Measurements from ENCODE around the gene SIRPB2. TPM values are rescaled to one million over a fixed set of nuclear protein-coding genes. Genes with fewer than 3 reads are reported as not detected.
A peak's percentile ranks its signal among the peaks of the same experiment; 100 is the strongest.

SIRPB2 gene
- 1 to 10 TPM in 6 of 7 donors, under 1 TPM in 1; 0.88 to 3.8 (median 1.7) TPM for total RNA-seq
- polyA plus RNA-seq = 1 to 10 TPM in 1 of 2 donors, under 1 TPM in 1; 0.98 to 1.4 TPM
- long read RNA-seq, donor 1 = 0 reads
- long read RNA-seq, donor 2 = 0 reads
- long read RNA-seq, donor 3, partial matches to known transcripts = 0 of 1 reads
- long read RNA-seq, donor 3, other reads (novel, unspliced or antisense) = 0 of 1 reads

DNA sequence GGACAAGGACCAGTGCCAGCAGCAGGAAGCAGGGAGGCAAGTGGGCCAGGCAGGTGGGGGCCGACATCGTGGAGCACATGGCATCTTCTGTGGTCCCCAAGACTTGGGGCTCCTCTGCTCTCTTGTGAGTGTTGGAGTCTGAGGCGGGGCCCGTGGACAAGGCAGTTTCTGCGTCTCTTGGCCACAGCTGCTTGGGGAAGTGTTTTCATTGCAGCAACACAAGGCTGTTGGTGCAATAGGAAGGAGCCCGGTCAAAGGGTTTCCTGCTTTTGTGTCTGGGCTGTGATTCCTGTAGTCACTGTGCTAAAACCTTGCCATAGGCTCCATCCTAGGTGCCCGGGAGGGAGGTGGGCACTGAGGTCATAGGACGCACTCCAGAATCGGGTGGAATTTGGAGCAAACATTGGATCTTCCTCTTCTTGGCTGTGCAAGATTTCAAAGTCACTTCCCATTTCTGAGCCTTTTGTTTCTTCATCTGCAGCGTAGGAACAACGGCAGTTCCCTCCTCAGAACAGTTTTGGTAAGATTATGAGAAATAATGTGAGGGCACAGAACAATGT, at the start of gene SIRPB2:
Gene SIRPB2 (minus strand): TSS at position 140 of the 560 bp plus-strand sequence. CDS start 61 bp downstream, at position 79.
- no peaks in the 10 kb centered on the region for H3K9me3 ChIP-seq
- H3K4me1 ChIP-seq (ENCODE audit: insufficient read depth) = no peaks in the 10 kb centered on the region
- TF ChIP-seq, protein P1, sequence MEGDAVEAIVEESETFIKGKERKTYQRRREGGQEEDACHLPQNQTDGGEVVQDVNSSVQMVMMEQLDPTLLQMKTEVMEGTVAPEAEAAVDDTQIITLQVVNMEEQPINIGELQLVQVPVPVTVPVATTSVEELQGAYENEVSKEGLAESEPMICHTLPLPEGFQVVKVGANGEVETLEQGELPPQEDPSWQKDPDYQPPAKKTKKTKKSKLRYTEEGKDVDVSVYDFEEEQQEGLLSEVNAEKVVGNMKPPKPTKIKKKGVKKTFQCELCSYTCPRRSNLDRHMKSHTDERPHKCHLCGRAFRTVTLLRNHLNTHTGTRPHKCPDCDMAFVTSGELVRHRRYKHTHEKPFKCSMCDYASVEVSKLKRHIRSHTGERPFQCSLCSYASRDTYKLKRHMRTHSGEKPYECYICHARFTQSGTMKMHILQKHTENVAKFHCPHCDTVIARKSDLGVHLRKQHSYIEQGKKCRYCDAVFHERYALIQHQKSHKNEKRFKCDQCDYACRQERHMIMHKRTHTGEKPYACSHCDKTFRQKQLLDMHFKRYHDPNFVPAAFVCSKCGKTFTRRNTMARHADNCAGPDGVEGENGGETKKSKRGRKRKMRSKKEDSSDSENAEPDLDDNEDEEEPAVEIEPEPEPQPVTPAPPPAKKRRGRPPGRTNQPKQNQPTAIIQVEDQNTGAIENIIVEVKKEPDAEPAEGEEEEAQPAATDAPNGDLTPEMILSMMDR (IDR thresholded peaks at IDR 0.05) = no peak
- TF ChIP-seq POLR2A (IDR thresholded peaks at IDR 0.05) (no peak), EP300 (IDR thresholded peaks at IDR 0.05) (no peak)
- H3K27me3 ChIP-seq = no peaks in the 10 kb centered on the region
- WGBS, 3 donors = 64 to 74% (median 71%) methylated on average over 11 of the region's 11 CpGs
- no peaks in the 10 kb centered on the region for H3K36me3 ChIP-seq
- H3K4me3 ChIP-seq = no peak within 1 kb of the TSS
- DNase-seq = peak in 1 of 5 donors; percentile 31
- H3K27ac ChIP-seq = no peak within 1 kb of the TSS
- intact Hi-C loops (cut with DNase I) = no loop called here

DNA sequence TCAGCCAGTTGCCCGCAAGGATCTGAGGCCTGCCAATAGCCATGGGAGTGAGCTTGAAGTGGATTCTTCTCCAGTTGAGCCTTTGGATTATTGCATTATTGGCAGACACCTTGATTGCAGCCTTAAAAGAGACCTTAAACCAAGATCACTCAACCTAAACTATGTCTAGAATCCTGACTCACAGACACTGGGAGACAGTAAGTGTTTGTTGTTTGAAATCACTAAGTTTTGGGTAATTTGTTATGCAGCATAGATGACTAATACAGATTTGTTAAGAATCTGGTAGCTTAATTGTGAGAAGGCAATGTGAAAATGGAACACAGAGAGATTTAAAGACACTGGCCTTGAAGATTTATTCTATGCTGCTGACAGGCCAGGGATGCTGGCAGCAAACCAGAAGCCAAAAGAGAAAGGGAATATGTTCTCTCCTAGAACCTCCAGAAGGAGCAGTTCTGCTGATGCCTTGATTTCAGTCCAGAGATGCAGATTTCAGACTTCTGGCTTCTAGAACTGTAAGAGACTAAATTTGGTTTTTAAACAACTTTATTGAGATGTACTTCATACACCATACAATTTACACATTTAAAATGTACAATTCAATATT, 48.7 kb upstream of the SIRPB2 start:
- intact Hi-C loops (cut with DNase I) = no loop called here
- Histone ChIP-seq H3K4me1 (ENCODE audit: insufficient read depth) (no peaks in the 10 kb centered on the region), H3K27me3 (no peaks in the 10 kb centered on the region), H3K36me3 (no peaks in the 10 kb centered on the region), H3K9me3 (no peaks in the 10 kb centered on the region), H3K4me3 (no peak overlapping the region), H3K27ac (no peak overlapping the region)
- no peak for DNase-seq
- 85 to 94% (median 92%) methylated on average over 1 of the region's 1 CpG for WGBS, 3 donors
- TF ChIP-seq, protein P1 (IDR thresholded peaks at IDR 0.05) = no peak
- TF ChIP-seq EP300 (IDR thresholded peaks at IDR 0.05) (no peak), POLR2A (IDR thresholded peaks at IDR 0.05) (no peak)

DNA sequence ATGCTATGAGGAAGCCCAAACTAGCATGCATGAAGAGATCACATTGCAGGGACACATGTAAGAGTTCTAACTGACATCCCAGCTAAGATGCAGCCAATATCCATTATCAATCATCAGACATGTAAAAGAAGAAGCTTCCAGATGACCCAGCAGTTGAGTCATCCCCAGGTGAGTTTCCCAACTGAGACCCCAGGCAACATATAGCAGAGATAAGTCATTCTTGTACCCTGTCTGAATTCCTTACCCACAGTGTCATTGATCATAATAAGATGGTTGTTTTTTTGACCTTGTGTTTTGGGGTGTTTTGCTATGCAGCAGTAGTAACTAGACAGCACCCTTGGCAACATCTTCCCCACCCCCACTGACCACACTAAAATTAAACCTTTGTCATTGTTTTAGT, 47.4 kb upstream of the SIRPB2 start:
- Histone ChIP-seq H3K4me3 (no peak overlapping the region), H3K36me3 (no peaks in the 10 kb centered on the region), H3K27me3 (no peaks in the 10 kb centered on the region), H3K27ac (no peak overlapping the region), H3K4me1 (ENCODE audit: insufficient read depth) (no peaks in the 10 kb centered on the region), H3K9me3 (no peaks in the 10 kb centered on the region)
- no peak for DNase-seq
- intact Hi-C loops (cut with DNase I) = no loop called here
- TF ChIP-seq EP300 (IDR thresholded peaks at IDR 0.05) = no peak

DNA sequence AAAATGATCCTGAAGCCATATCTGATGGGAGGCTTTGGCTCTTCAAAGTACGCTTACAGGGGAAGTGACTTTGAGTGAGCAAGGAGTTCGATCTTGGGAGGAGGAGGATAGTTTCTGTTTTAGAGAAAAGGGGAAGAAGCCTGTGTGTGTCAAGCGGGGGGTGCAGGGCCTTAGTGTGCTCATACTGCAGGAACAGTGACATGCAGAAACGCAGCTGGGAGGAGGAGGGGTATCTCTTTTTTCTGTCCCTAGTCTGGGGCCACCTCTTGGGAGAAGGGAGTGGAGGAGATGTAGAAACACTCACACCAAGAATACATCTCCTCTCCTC, 46.5 kb upstream of the SIRPB2 start:
- intact Hi-C loops (cut with DNase I) = no loop called here
- WGBS, 3 donors = 57 to 65% (median 60%) methylated on average over 4 of the region's 4 CpGs
- no peak overlapping the region for H3K4me3 ChIP-seq
- no peak for TF ChIP-seq EP300 (IDR thresholded peaks at IDR 0.05)
- no peaks in the 10 kb centered on the region for H3K9me3 ChIP-seq
- no peaks in the 10 kb centered on the region for H3K4me1 ChIP-seq (ENCODE audit: insufficient read depth)
- no peaks in the 10 kb centered on the region for H3K27me3 ChIP-seq
- no peaks in the 10 kb centered on the region for H3K36me3 ChIP-seq
- DNase-seq = no peak
- H3K27ac ChIP-seq = no peak overlapping the region

DNA sequence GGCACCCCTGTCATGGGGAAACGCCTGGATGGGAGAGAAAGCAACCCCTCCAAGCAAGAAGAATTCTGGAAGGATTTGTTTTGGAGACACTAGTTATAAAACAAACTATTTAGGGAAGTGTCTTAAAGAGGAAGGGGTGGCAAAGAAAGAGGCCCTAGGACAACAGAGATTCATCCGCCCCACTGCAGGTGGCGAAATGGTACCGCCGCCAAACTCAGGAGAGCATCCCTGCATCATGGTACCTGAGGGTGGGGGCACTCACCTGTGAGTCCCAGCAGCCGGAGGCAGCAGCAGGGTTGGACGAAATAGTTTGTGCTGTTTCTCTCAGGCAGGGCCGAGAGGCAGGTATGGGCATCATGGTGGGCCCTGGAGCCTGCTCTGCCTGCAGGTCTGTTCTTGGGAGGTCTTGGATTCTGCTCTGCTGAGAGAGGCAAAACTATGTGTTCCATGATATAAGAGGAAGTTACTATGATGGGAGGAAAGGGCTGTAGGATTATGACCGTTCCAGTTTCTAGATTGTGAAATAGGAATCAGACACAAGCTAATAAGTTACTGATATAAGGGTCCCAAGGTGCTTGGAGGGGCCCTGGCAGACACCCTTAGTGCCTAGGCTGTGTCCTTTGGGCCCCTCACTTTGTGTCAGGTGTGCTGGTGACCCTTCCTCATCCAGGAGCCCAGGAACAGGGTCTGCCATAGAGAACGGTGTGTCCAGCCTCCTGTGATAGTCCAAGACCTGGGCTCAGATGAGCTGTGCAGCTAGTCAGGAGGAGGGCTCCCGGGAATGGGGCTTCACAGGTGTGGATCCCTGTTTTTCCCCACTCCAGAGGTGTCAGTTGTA, 45.9 kb upstream of the SIRPB2 start:
- intact Hi-C loops (cut with DNase I) = no loop called here
- TF ChIP-seq, protein P1 (IDR thresholded peaks at IDR 0.05) = no peak
- TF ChIP-seq EP300 (IDR thresholded peaks at IDR 0.05) = no peak
- TF ChIP-seq POLR2A (IDR thresholded peaks at IDR 0.05) = no peak
- Histone ChIP-seq H3K27ac (no peak overlapping the region), H3K4me3 (no peak overlapping the region), H3K9me3 (no peaks in the 10 kb centered on the region), H3K27me3 (no peaks in the 10 kb centered on the region), H3K4me1 (ENCODE audit: insufficient read depth) (no peaks in the 10 kb centered on the region), H3K36me3 (no peaks in the 10 kb centered on the region)
- no peak for DNase-seq
- WGBS, 3 donors = 67 to 75% (median 68%) methylated on average over 11 of the region's 11 CpGs
